Right cardiac atrium (tissue), 5 donors: ENCODE data around the gene PGPEP1. TPM values are rescaled to one million over a fixed set of nuclear protein-coding genes. Genes with fewer than 3 reads are reported as not detected.

Experiments used
- ATAC-seq, 2 donors: fragments of 200-7000 bp; cut with Tn5 transposase; one replicate each; pipeline versions ENCODE4 v1.8.0 to v1.9.1; 2020; ENCODE audit warnings: moderate library complexity in 2 of 2, mild to moderate bottlenecking in 1 of 2
- DNase-seq, 3 donors: peaks; one replicate each; pipeline ENCODE4 v3.0.0-alpha.2; 2020
- H3K27ac ChIP-seq: one replicate; pipeline ENCODE4 v1.5.1; 2013; ENCODE audit warnings: mild to moderate bottlenecking, low read length, control low read depth, moderate library complexity
- H3K27me3 ChIP-seq: one replicate; pipeline ENCODE4 v1.6.1; 2013; ENCODE audit not compliant: control insufficient read depth, insufficient read depth
- H3K4me1 ChIP-seq: one replicate; pipeline ENCODE4 v1.6.1; 2013; ENCODE audit warnings: low read length; ENCODE audit not compliant: control insufficient read depth, insufficient read depth
- H3K4me3 ChIP-seq: one replicate; pipeline ENCODE4 v1.5.1; 2013; ENCODE audit warnings: low read length, control low read depth
- H3K9me3 ChIP-seq: one replicate; pipeline ENCODE4 v1.6.1; 2013; ENCODE audit warnings: low read length; ENCODE audit not compliant: control insufficient read depth
- WGBS: extraction: QIAGEN DNeasy Blood & Tissue Kit; methylation state at CpG from one replicate; pipeline ENCODE4 v1.1.7; 2013; 5-methylcytosine and 5-hydroxymethylcytosine counted together
- intact Hi-C, 4 donors: fragments of 100-400 bp; cut with DNase I; formaldehyde crosslinking; loops; one replicate each; pipeline versions ENCODE4 v1.11.0 to v1.14.0; 2022 to 2023
- polyA plus RNA-seq: library from polyadenylated mRNA; stranded (reverse); fragments of 200-250 nt; gene quantifications from one replicate; pipeline ENCODE4 v1.2.3, GENCODE V29; 2013
- total RNA-seq, 4 donors: library from RNA; stranded (reverse); fragmentation: NEBNext Ultra II Directional; extraction: Animal tissue kit (Norgen Biotek cat#: 25700); gene quantifications; one replicate each; pipeline ENCODE4 v1.2.1, GENCODE V29; 2021
- donor health status: healthy with polysubstance abuse.
- donor health status: DM: no; HTN: yes; CAD: no.
- donor health status: DM: no; HTN: no; CAD: no.
- donor health status: DM: no; HTN: yes; CAD: no; lungs with severe emphysema.
- donor health status: DM: yes; HTN: yes; CAD: no.

PGPEP1 gene
- total and polyA plus RNA-seq, 5 donors, result 17.4 to 42.0 (median 34.5) TPM

- H3K4me3 ChIP-seq, result no peak overlapping the region
- 51% methylated on average over 10 of the region's 10 CpGs for WGBS
- DNase-seq (peak in 2 of 3 donors; percentile 68 to 69), ATAC-seq (no peak)
- intact Hi-C loops, result loop anchor here in 2 of 4 donors (10.0 kb wide), 3 partner anchors 63 to 193 kb away; partner anchors contain the start of gene PGPEP1 (in 1 of the 2)
- H3K9me3 ChIP-seq, result no peaks in the 10 kb centered on the region
- no peaks in the 10 kb centered on the region for H3K27me3 ChIP-seq
- H3K27ac ChIP-seq, result no peak overlapping the region
- H3K4me1 ChIP-seq, result no peaks in the 10 kb centered on the region
Observed at GRCh38 chr19:18408053-18408476, 67.7 kb downstream of the PGPEP1 start.

DNA sequence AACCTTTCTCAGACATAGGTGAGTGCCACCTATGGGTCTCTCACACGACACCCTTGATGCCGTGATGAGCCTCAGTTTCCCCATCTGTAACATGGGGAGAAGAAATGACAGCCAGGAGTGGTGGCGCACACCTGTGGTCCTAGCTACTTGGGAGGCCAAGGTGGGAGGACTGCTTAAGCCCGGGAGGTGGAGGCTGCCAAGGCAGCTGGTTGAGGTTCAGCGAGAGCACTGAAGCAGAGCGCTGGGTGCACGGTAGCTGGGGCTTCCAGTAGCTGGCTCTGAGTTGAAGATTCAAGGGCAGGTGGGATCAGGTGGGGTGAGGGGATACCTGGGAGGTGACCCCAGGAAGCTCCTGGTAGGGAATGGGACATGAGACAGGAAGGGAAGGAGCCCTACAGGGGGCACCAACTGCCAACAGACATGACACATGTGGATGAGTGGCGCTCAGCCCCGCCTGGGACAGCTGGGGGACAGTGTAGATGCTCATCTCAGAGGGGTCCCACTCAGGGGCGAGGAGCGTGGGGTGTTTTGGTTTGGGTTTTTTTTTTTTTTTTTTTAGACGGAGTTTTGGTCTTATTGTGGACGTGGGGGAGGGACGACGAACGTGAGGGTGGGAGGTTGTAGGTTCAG lies 72.3 kb downstream of the PGPEP1 start:
- Histone ChIP-seq H3K27ac (no peak overlapping the region), H3K4me1 (peaks cover 4% of the 10 kb centered on the region), H3K9me3 (no peaks in the 10 kb centered on the region), H3K4me3 (no peak overlapping the region), H3K27me3 (no peaks in the 10 kb centered on the region)
- WGBS, result 82% methylated on average over 15 of the region's 16 CpGs
- no peak for ATAC-seq
- intact Hi-C loops, result loop anchor here in 2 of 4 donors (5.0 to 10.0 kb wide), 4 partner anchors 60 to 208 kb away; partner anchors contain the start of genes RAB3A (in 2 of the 2) and IQCN (in 1 of the 2)
- peak in 1 of 3 donors; percentile 64 for DNase-seq

DNA sequence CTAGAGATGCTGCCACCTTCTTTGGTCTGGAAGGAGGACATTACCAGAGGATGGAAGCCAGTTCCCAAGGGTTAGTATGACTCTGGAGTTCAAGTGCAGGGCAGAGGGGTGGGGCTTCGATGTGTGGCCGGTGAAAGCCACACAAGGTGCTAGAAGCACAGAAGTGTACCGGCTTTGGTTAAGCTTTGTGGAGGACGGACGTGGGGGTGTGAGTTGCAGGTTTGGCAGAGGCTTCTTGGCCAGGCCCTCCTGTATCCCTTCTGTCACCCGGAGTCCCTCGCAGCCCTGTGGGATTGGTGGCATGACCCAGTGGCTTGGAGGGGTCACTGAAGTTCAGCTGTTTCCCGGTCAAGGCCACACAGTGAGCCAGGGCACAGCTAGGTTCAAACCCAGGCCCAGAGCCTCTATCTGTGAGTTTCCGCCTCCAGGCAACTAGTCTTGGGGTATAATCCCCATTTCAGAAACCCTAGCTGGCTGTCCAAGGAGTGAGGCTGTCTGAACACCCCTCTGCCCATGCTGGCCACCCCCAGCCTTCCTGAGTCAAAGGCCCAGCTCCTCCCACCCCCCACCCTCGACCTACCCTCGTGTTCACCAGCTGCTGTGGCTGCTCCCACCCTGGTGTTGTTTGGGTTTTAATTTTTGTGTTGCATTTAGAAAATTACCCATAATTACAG lies 74.2 kb downstream of the PGPEP1 start:
- peak; percentile 36 to 73 (median 72) for DNase-seq
- Histone ChIP-seq H3K27ac (peak overlapping the region; percentile 92), H3K27me3 (no peaks in the 10 kb centered on the region), H3K9me3 (no peaks in the 10 kb centered on the region), H3K4me3 (peak overlapping the region; percentile 12), H3K4me1 (peaks cover 7% of the 10 kb centered on the region)
- intact Hi-C loops, result loop anchor here in 2 of 4 donors (5.0 to 10.0 kb wide), 4 partner anchors 62 to 210 kb away; partner anchors contain the start of genes RAB3A (in 2 of the 2) and IQCN (in 1 of the 2)
- WGBS, result 13% methylated on average over 11 of the region's 11 CpGs
- ATAC-seq, result no peak

- H3K4me1 ChIP-seq, result peaks cover 7% of the 10 kb centered on the region
- ATAC-seq (peak; percentile 42 to 52), DNase-seq (peak; percentile 88 to 94 (median 93))
- WGBS, result 25% methylated on average over 25 of the region's 25 CpGs
- no peaks in the 10 kb centered on the region for H3K27me3 ChIP-seq
- intact Hi-C loops, result loop anchor here in 2 of 4 donors (10.0 kb wide), 2 partner anchors 141 to 211 kb away; partner anchors contain the start of genes RAB3A (in 2 of the 2) and IQCN (in 1 of the 2)
- peak overlapping the region; percentile 92 for H3K27ac ChIP-seq
- peak overlapping the region; percentile 12 for H3K4me3 ChIP-seq
- no peaks in the 10 kb centered on the region for H3K9me3 ChIP-seq
Observed at GRCh38 chr19:18415178-18415867, 74.9 kb downstream of the PGPEP1 start.

DNA sequence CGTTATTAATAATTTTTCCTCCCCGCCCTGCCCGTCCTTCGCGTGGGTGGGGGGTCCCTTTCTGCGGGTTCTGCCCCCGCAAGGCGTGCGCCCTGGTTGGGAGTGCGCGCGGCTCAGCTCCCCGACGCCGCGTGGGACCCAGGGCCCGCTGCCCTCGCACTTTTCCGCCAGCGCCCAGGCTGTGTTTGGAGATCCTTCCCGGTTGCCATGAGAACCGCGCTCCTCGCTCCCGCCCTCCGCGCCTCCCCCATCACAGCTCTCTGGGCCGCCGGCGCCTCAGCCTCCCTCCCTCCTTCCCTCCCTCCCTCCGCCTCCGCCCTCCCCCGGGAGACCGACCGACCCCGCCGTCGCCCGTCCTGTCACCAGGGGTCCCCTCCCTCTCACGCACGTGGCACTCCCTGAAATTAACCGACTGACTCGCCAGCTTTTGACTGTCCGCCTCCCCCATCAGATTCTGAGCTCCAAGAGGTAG lies 76.4 kb downstream of the PGPEP1 start:
- Histone ChIP-seq H3K9me3 (no peaks in the 10 kb centered on the region), H3K4me3 (peak overlapping the region; percentile 12), H3K27me3 (no peaks in the 10 kb centered on the region), H3K27ac (peak overlapping the region; percentile 98), H3K4me1 (peaks cover 7% of the 10 kb centered on the region)
- WGBS, result under 1% methylated on average over 44 of the region's 44 CpGs
- intact Hi-C loops, result loop anchor here in 2 of 4 donors (10.0 kb wide), 2 partner anchors 142 to 212 kb away; partner anchors contain the start of genes RAB3A (in 2 of the 2) and IQCN (in 1 of the 2)
- peak; percentile 96 to 98 (median 98) for DNase-seq
- ATAC-seq, result peak; percentile 69 to 72

GRCh38 chr19:18417250-18418028 lies 77.0 kb downstream of the PGPEP1 start:
- Histone ChIP-seq H3K4me3 (peak overlapping the region; percentile 12), H3K9me3 (no peaks in the 10 kb centered on the region), H3K27me3 (no peaks in the 10 kb centered on the region), H3K27ac (peak overlapping the region; percentile 98), H3K4me1 (peaks cover 7% of the 10 kb centered on the region)
- ATAC-seq (peak; percentile 70 to 73), DNase-seq (peak; percentile 91 to 97 (median 95))
- intact Hi-C loops, result loop anchor here in 2 of 4 donors (10.0 kb wide), 2 partner anchors 143 to 213 kb away; partner anchors contain the start of genes RAB3A (in 2 of the 2) and IQCN (in 1 of the 2)
- WGBS, result under 1% methylated on average over 53 of the region's 53 CpGs

DNA sequence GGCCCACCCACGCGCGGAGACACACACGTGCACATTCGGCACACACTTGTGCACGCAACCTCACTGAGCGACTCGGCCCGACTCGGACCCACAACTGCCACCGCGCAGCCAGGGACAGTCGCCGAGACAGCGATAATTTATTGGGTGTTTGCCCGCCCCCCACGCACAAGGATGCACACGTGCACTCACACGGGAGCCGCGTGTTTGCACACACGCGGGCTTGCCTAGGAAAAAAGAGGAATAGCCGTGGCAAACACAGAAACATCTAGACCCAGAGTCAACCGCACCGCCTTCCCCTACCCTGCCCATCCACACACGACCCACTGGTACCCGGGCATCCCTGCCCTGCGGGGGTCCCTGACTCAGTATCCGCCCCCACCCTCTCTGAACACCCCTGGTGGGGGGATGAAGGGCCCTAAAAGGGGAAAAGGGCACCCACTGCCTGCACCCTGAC lies 77.7 kb downstream of the PGPEP1 start:
- WGBS, result 10% methylated on average over 30 of the region's 30 CpGs
- Histone ChIP-seq H3K4me1 (peaks cover 7% of the 10 kb centered on the region), H3K9me3 (no peaks in the 10 kb centered on the region), H3K4me3 (no peak overlapping the region), H3K27ac (peak overlapping the region; percentile 62), H3K27me3 (no peaks in the 10 kb centered on the region)
- intact Hi-C loops, result loop anchor here in 2 of 4 donors (10.0 kb wide), 2 partner anchors 143 to 213 kb away; partner anchors contain the start of genes RAB3A (in 2 of the 2) and IQCN (in 1 of the 2)
- ATAC-seq, result no peak
- peak in 2 of 3 donors; percentile 44 to 86 for DNase-seq

DNA sequence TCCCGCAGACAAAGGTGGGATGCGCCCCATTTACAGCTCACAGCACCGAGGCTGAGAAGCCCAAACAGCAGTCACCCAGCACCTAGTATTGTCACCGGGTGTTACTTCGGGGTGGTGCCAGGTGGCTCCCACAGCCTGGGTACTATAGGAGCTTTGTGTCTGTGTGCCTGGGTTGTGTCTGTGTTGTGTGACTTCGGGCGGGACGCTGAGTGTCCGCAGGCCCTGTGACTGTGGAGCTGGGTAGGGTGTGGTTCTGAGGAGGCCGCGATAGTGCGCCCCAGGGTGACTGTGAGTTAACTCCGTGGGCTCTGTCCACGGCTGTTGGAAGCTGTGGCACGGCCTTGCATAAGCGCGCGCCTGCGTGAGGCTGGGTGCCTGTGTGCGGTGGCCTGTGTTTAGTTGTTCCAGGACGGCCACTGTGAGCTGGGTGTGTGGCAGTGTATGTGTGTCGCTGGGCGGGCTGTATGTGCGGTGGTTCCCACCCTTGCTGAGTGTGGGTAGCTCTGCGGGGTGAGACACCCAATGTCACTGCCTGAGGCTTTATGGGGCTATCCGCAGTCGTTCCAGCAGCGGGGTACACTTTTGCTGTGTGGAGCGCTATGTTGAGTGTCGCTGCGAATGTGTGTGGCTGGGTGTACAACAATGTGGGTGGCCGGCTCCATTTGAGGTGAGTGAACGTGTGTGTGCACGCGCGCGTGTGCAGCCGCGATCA lies 78.2 kb downstream of the PGPEP1 start:
- Histone ChIP-seq H3K4me1 (peaks cover 11% of the 10 kb centered on the region), H3K27me3 (no peaks in the 10 kb centered on the region), H3K4me3 (peak overlapping the region; percentile 69), H3K27ac (peak overlapping the region; percentile 62), H3K9me3 (no peaks in the 10 kb centered on the region)
- peak; percentile 64 to 86 (median 84) for DNase-seq
- peak; percentile 0 for ATAC-seq
- 17% methylated on average over 39 of the region's 39 CpGs for WGBS
- intact Hi-C loops, result loop anchor here in 2 of 4 donors (10.0 kb wide), 2 partner anchors 144 to 214 kb away; partner anchors contain the start of genes RAB3A (in 2 of the 2) and IQCN (in 1 of the 2)

DNA sequence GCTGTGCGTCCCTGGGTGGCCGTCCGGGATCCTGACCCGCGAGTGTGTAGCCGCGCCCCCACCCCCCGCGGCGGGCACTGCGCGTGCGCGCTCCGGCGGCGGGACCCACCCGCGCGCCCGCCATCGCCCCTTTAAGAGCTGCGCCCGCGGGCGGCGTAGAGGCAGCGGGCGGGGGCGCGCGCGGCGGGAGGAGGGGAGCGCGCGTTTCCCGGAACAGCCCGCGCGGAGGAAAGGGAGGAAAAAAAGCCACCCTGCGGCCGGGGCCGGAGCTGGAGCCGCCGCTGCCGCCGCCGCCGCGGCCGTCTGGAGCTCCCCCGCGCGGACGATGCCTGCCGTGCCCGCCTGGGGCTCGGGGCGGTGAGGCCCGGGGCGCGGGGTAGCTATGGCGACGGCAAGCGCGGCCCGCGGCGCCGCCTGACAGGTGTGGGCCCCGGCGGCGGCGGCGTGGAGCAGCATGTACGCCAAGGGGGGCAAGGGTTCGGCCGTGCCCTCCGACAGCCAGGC lies 78.8 kb downstream of the PGPEP1 start, which contains the start of gene SSBP4:
Gene SSBP4 (plus strand): TSS at position 204 of the 504 bp plus-strand sequence. CDS start 251 bp downstream, at position 455.
- ATAC-seq, result peak in 1 of 2 donors; percentile 5
- DNase-seq, result peak; percentile 77 to 93 (median 93)
- H3K27me3 ChIP-seq, result no peaks in the 10 kb centered on the region
- intact Hi-C loops, result loop anchor here in 2 of 4 donors (10.0 kb wide), 2 partner anchors 144 to 214 kb away; partner anchors contain the start of genes RAB3A (in 2 of the 2) and IQCN (in 1 of the 2)
- peak within 1 kb of the TSS; percentile 62 for H3K27ac ChIP-seq
- peaks cover 12% of the 10 kb centered on the region for H3K4me1 ChIP-seq
- WGBS, result under 1% methylated on average over 78 of the region's 80 CpGs
- H3K4me3 ChIP-seq, result peak within 1 kb of the TSS; percentile 69
- H3K9me3 ChIP-seq, result no peaks in the 10 kb centered on the region
